Smooth muscle cell (in vitro differentiated cells): ENCODE data around the gene DISC1. TPM values are rescaled to one million over a fixed set of nuclear protein-coding genes. Genes with fewer than 3 reads are reported as not detected.

Experiments used
- DNase-seq: peaks from one replicate; lab custom pipeline; 2025; ENCODE audit not compliant: unreplicated experiment; lab: John Stamatoyannopoulos, UW
- H2AFZ ChIP-seq: fragments of 200-600 bp; sonication (generic); 2 replicates; pipeline ENCODE4 v1.6.0; 2016; ENCODE audit warnings: antibody characterized with exemption, low read depth, mild to moderate bottlenecking
- H3F3A ChIP-seq: fragments of 200-600 bp; sonication (generic); 2 replicates; pipeline ENCODE4 v1.6.0; 2017; ENCODE audit warnings: antibody characterized with exemption, low read depth
- H3K27ac ChIP-seq: fragments of 200-600 bp; sonication (generic); 2 replicates; pipeline ENCODE4 v1.5.1; 2016; ENCODE audit warnings: low read depth, mild to moderate bottlenecking
- H3K27me3 ChIP-seq: fragments of 200-600 bp; sonication (generic); 2 replicates; pipeline ENCODE4 v1.6.1; 2016; ENCODE audit warnings: low read depth, mild to moderate bottlenecking
- H3K36me3 ChIP-seq: fragments of 200-600 bp; sonication (generic); 2 replicates; pipeline ENCODE4 v1.5.1; 2016; ENCODE audit warnings: low read depth
- H3K4me1 ChIP-seq: fragments of 200-600 bp; sonication (generic); 2 replicates; pipeline ENCODE4 v1.5.1; 2016; ENCODE audit warnings: low read depth
- H3K4me2 ChIP-seq: fragments of 200-600 bp; sonication (generic); 2 replicates; pipeline ENCODE4 v1.6.0; 2016; ENCODE audit warnings: mild to moderate bottlenecking
- H3K4me3 ChIP-seq: fragments of 200-600 bp; sonication (generic); 2 replicates; pipeline ENCODE4 v1.5.1; 2016; ENCODE audit warnings: mild to moderate bottlenecking
- H3K79me2 ChIP-seq: fragments of 200-600 bp; sonication (generic); 2 replicates; pipeline ENCODE4 v1.6.0; 2016; ENCODE audit warnings: low read depth, mild to moderate bottlenecking
- H3K9ac ChIP-seq: fragments of 200-600 bp; sonication (generic); 2 replicates; pipeline ENCODE4 v1.6.0; 2016; ENCODE audit warnings: low read depth
- H3K9me3 ChIP-seq: fragments of 200-600 bp; sonication (generic); replicated peaks from 2 replicates; pipeline ENCODE4 v1.5.1; 2016; ENCODE audit warnings: low read depth
- H4K20me1 ChIP-seq: fragments of 200-600 bp; sonication (generic); 2 replicates; pipeline ENCODE4 v1.6.0; 2016; ENCODE audit warnings: low read depth
- CTCF ChIP-seq: fragments of 200-600 bp; sonication (generic); IDR thresholded peaks from 2 replicates; pipeline ENCODE4 v1.5.1; 2017; ENCODE audit warnings: borderline replicate concordance, mild to moderate bottlenecking, antibody characterized with exemption; ENCODE audit not compliant: insufficient read depth, poor library complexity, severe bottlenecking
- WGBS: methylation state at CpG from one replicate; pipeline ENCODE4 v1.1.7; 2016; ENCODE audit warnings: low lambda C conversion rate; 5-methylcytosine and 5-hydroxymethylcytosine counted together
- polyA plus RNA-seq: library from polyadenylated mRNA; unstranded; fragments of >200 nt; fragmentation: Nextera tagmentation; extraction: Ambion mirVana; gene quantifications from 2 replicates; pipeline ENCODE4 v1.2.1, GENCODE V29; 2016
- total RNA-seq: library from RNA; depleted of rRNA; stranded (reverse); fragments of >200 nt; gene quantifications from 2 replicates; pipeline ENCODE4 v1.2.3, GENCODE V29; 2014

DISC1 gene
- total and polyA plus RNA-seq, 2 experiments from 2014 or later = 0.89 to 4.3 TPM

GRCh38 chr1:231929311-231929710 is 302.7 kb downstream of the DISC1 start:
- H3K4me1 ChIP-seq = peaks cover 25% of the 10 kb centered on the region
- H3F3A ChIP-seq = peaks cover 10% of the 10 kb centered on the region
- no peaks in the 10 kb centered on the region for H3K27me3 ChIP-seq
- no peak overlapping the region for H2AFZ ChIP-seq
- no peaks in the 10 kb centered on the region for H3K9me3 ChIP-seq
- H3K4me3 ChIP-seq = no peak overlapping the region
- H3K79me2 ChIP-seq = no peaks in the 10 kb centered on the region
- H4K20me1 ChIP-seq = no peaks in the 10 kb centered on the region
- no peaks in the 10 kb centered on the region for H3K36me3 ChIP-seq
- H3K27ac ChIP-seq = peak overlapping the region; percentile 78
- peak overlapping the region; percentile 78 for H3K4me2 ChIP-seq
- DNase-seq = no peak
- 3% methylated on average over 8 of the region's 8 CpGs for WGBS
- no peak for TF ChIP-seq CTCF
- peak overlapping the region; percentile 33 for H3K9ac ChIP-seq

DNA sequence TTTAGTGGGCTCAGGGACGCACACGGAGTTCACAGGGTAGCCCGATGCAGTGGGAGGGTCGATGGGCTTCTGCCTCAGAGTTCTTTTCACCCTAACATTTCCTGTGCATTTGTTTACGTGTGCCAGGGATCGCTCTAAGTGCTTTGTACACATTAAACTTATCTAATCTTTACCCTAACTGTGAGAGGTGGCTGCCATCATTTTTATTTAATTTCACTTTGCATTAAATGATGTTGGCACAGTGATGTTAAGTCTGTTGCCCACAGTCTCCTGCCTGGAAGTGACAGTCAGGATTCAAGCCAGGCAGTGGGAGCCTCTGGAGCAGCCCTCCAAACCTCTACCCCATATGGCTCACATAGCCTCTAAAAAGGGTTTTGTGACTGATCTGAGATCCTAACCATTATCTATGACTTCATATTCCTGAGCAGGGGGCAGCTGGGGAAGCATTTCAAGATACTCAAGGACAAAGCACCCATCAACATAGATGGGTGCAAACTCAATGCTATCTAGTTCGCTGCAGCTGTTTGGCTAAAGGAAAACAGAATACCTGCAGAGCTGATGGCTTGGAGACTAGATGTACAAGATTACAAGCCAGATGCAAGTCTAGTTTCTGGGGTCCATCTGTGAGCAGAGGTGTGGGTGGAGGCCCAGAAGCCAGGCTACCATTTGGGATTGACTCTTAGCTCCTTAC is 303.8 kb downstream of the DISC1 start:
- Histone ChIP-seq H3K27me3 (no peaks in the 10 kb centered on the region), H3F3A (peaks cover 15% of the 10 kb centered on the region), H3K27ac (peak overlapping the region; percentile 78), H3K9me3 (no peaks in the 10 kb centered on the region), H4K20me1 (no peaks in the 10 kb centered on the region), H3K4me3 (no peak overlapping the region), H3K36me3 (no peaks in the 10 kb centered on the region), H3K4me1 (peaks cover 35% of the 10 kb centered on the region), H3K9ac (peak overlapping the region; percentile 25), H3K4me2 (peak overlapping the region; percentile 78), H3K79me2 (no peaks in the 10 kb centered on the region), H2AFZ (no peak overlapping the region)
- no peak for DNase-seq
- WGBS = 66% methylated on average over 7 of the region's 7 CpGs
- no peak for TF ChIP-seq CTCF

DNA sequence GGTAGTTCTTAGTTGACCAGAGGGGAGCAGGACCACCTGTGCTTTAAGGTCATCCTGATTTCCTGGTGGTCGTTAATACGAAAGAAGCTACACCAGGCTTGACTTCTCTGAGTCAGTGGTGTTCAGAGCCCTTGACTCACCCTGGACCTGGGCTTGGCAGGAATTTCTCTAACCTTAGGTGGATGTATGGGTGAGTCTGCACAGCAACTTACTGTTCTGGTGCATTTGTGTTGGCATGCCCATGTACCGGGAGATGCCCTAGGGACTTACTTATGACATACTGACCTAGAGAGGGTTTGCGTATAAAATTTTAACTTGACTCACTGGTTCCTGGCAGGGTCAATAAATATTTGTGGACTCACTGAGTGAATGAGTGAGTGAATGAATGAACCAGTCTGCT is 304.6 kb downstream of the DISC1 start:
- Histone ChIP-seq H3K4me2 (no peak overlapping the region), H3K9me3 (no peaks in the 10 kb centered on the region), H4K20me1 (no peaks in the 10 kb centered on the region), H3F3A (peaks cover 15% of the 10 kb centered on the region), H3K27ac (no peak overlapping the region), H3K79me2 (no peaks in the 10 kb centered on the region), H3K4me1 (peaks cover 39% of the 10 kb centered on the region), H3K4me3 (no peak overlapping the region), H3K9ac (no peak overlapping the region), H3K27me3 (no peaks in the 10 kb centered on the region), H2AFZ (no peak overlapping the region), H3K36me3 (no peaks in the 10 kb centered on the region)
- TF ChIP-seq CTCF = no peak
- WGBS = 79% methylated on average over 4 of the region's 4 CpGs
- no peak for DNase-seq
